ENCODE results near the gene CARNS1. TPM values are rescaled to one million over a fixed set of nuclear protein-coding genes. Genes with fewer than 3 reads are reported as not detected.

CARNS1 gene
- total RNA-seq, 1 donor from 2014 or later = 0.23 TPM

GRCh38 chr11:67416416-67417335 lies 1.2 kb downstream of the CARNS1 start:
- no peak overlapping the region for H3K9ac ChIP-seq (ENCODE audit: low read length)
- no peaks in the 10 kb centered on the region for H4K20me1 ChIP-seq (ENCODE audit: insufficient read depth, low read length)
- no peak overlapping the region for H2AFZ ChIP-seq (ENCODE audit: low read depth, low read length)
- H3K27me3 Mint-ChIP-seq (ENCODE audit: low read depth, unreplicated experiment) = peaks cover 23% of the 10 kb centered on the region
- DNase-seq (ENCODE audit: low read depth) (no peak), FAIRE-seq (no peak)
- H3K9me3 ChIP-seq (ENCODE audit: insufficient read depth, low read depth, low read length) = no peaks in the 10 kb centered on the region
- H3K4me1 Mint-ChIP-seq (ENCODE audit: low read depth, unreplicated experiment) = peaks cover 4% of the 10 kb centered on the region
- TF ChIP-seq CTCF (IDR thresholded peaks at IDR 0.05; ENCODE audit: insufficient read depth, low read depth, low read length) (no peak), EZH2 (IDR thresholded peaks at IDR 0.05; ENCODE audit: insufficient read depth, low read length) (no peak)
- peaks cover 7% of the 10 kb centered on the region for H3K27me3 ChIP-seq (ENCODE audit: insufficient read depth, low read length)
- no peak overlapping the region for H3K27ac ChIP-seq (ENCODE audit: low read depth, low read length)
- no peaks in the 10 kb centered on the region for H3K9me3 Mint-ChIP-seq (ENCODE audit: unreplicated experiment)
- H3K36me3 Mint-ChIP-seq (ENCODE audit: low read depth, unreplicated experiment) = peaks cover 2% of the 10 kb centered on the region
- no peaks in the 10 kb centered on the region for H3K36me3 ChIP-seq (ENCODE audit: insufficient read depth, low read length)
- H3K79me2 ChIP-seq (ENCODE audit: insufficient read depth, low read length) = no peaks in the 10 kb centered on the region
- peak overlapping the region; percentile 52 for H3K4me3 Mint-ChIP-seq (ENCODE audit: unreplicated experiment)
- peaks cover 8% of the 10 kb centered on the region for H3K4me1 ChIP-seq (ENCODE audit: insufficient read depth, low read length)
- no peak overlapping the region for H3K4me2 ChIP-seq (ENCODE audit: low read length)
- no peak overlapping the region for H3K27ac Mint-ChIP-seq (ENCODE audit: unreplicated experiment)
- no peak overlapping the region for H3K4me3 ChIP-seq (ENCODE audit: insufficient read depth, low read depth, low read length)

- Mint-ChIP-seq H3K27ac (ENCODE audit: unreplicated experiment) (no peak overlapping the region), H3K36me3 (ENCODE audit: low read depth, unreplicated experiment) (peaks cover 2% of the 10 kb centered on the region), H3K27me3 (ENCODE audit: low read depth, unreplicated experiment) (peaks cover 23% of the 10 kb centered on the region), H3K9me3 (ENCODE audit: unreplicated experiment) (no peaks in the 10 kb centered on the region), H3K4me3 (ENCODE audit: unreplicated experiment) (no peak overlapping the region), H3K4me1 (ENCODE audit: low read depth, unreplicated experiment) (peaks cover 4% of the 10 kb centered on the region)
- peaks cover 2% of the 10 kb centered on the region for H3K27me3 ChIP-seq (ENCODE audit: insufficient read depth, low read length)
- H3K4me2 ChIP-seq (ENCODE audit: low read length) = no peak overlapping the region
- no peaks in the 10 kb centered on the region for H3K79me2 ChIP-seq (ENCODE audit: insufficient read depth, low read length)
- no peaks in the 10 kb centered on the region for H3K9me3 ChIP-seq (ENCODE audit: insufficient read depth, low read depth, low read length)
- DNase-seq (ENCODE audit: low read depth) (no peak), FAIRE-seq (no peak)
- H3K4me1 ChIP-seq (ENCODE audit: insufficient read depth, low read length) = peaks cover 8% of the 10 kb centered on the region
- no peak overlapping the region for H2AFZ ChIP-seq (ENCODE audit: low read depth, low read length)
- no peak overlapping the region for H3K9ac ChIP-seq (ENCODE audit: low read length)
- no peaks in the 10 kb centered on the region for H4K20me1 ChIP-seq (ENCODE audit: insufficient read depth, low read length)
- TF ChIP-seq EZH2 (IDR thresholded peaks at IDR 0.05; ENCODE audit: insufficient read depth, low read length) (no peak), CTCF (IDR thresholded peaks at IDR 0.05; ENCODE audit: insufficient read depth, low read depth, low read length) (no peak)
- no peaks in the 10 kb centered on the region for H3K36me3 ChIP-seq (ENCODE audit: insufficient read depth, low read length)
- H3K27ac ChIP-seq (ENCODE audit: low read depth, low read length) = no peak overlapping the region
- no peak overlapping the region for H3K4me3 ChIP-seq (ENCODE audit: insufficient read depth, low read depth, low read length)
Measured at GRCh38 chr11:67417425-67417824, 1.9 kb downstream of the CARNS1 start.

All from astrocyte (in vitro differentiated cells and primary cell).